Transverse colon (tissue), 4 donors: Measurements from ENCODE around the gene ATG9B. TPM values are rescaled to one million over a fixed set of nuclear protein-coding genes. Genes with fewer than 3 reads are reported as not detected.

Source experiments
- DNase-seq: peaks from one replicate; pipeline ENCODE4 v3.0.0-alpha.2; 2019
- H3K27ac ChIP-seq, 4 donors: fragments of 200-600 bp; sonication (generic); 2 replicates each; pipeline ENCODE4 v1.5.1; 2016 to 2018; ENCODE audit warnings: inconsistent platforms in 4 of 4
- H3K27me3 ChIP-seq: fragments of 200-600 bp; sonication (generic); 2 replicates; pipeline ENCODE4 v1.5.1; 2017; ENCODE audit warnings: inconsistent platforms
- H3K36me3 ChIP-seq, 4 donors: fragments of 200-600 bp; sonication (generic); 2 replicates each; pipeline ENCODE4 v1.5.1; 2017 to 2019; ENCODE audit warnings: inconsistent platforms in 4 of 4
- H3K4me1 ChIP-seq, 4 donors: fragments of 200-600 bp; sonication (generic); 2 replicates each; pipeline ENCODE4 v1.5.1; 2017 to 2020; ENCODE audit warnings: inconsistent platforms in 4 of 4
- H3K4me3 ChIP-seq, 4 donors: fragments of 200-600 bp; sonication (generic); 1 replicate in 1 of 4; 2 replicates in 3 of 4; pipeline versions ENCODE4 v1.5.1 to v1.6.1; 2017 to 2019; ENCODE audit warnings: inconsistent platforms in 4 of 4
- H3K9me3 ChIP-seq, 2 donors: fragments of 200-600 bp; sonication (generic); 2 replicates each; pipeline ENCODE4 v1.5.1; 2017 to 2019; ENCODE audit warnings: inconsistent platforms in 2 of 2
- EP300 ChIP-seq: sonication (generic); formaldehyde crosslinking; IDR thresholded peaks from one replicate; pipeline ENCODE4 v1.6.1; 2017; ENCODE audit warnings: antibody characterized with exemption, low read depth
- POLR2A ChIP-seq: fragments of 450-650 bp; IDR thresholded peaks from one replicate; pipeline ENCODE4 v1.6.1; 2016; ENCODE audit warnings: antibody characterized with exemption, mild to moderate bottlenecking, moderate library complexity
- POLR2AphosphoS5 ChIP-seq, 3 donors: sonication (generic); formaldehyde crosslinking; IDR thresholded peaks; one replicate each; pipeline ENCODE4 v1.6.1; 2016; ENCODE audit warnings: antibody characterized with exemption in 3 of 3
- WGBS, 2 donors: methylation state at CpG; one replicate each; pipeline ENCODE4 v1.1.5; 2018; ENCODE audit warnings: low coverage in 1 of 2; 5-methylcytosine and 5-hydroxymethylcytosine counted together
- in situ Hi-C, 4 donors: fragments of 200-750 bp; cut with MboI; loops; one replicate each; pipeline versions ENCODE4 v1.15.0 to v1.15.1; 2017; ENCODE audit warnings: low sequenced_read_pairs in 3 of 4, low pct_ligation_motif_present in 1 of 4, low pct_unique_long_range_greater_than_20kb in 1 of 4
- intact Hi-C: fragments of 100-400 bp; cut with DNase I; formaldehyde crosslinking; loops from one replicate; pipeline ENCODE4 v1.15.1; 2023; ENCODE audit warnings: low total_unique reads
- total RNA-seq, 4 donors: library from RNA; depleted of rRNA; stranded (reverse); fragments of >200 nt; gene quantifications; one replicate each; pipeline ENCODE4 v1.1.0, GENCODE V29; 2016
- TF ChIP-seq, protein P1 (sequence below), 5 experiments: fragments of 200-600 bp in 3 of 5; fragments of 450-650 bp in 2 of 5; sonication (generic) in 3 of 5; IDR thresholded peaks; 1 replicate in 2 of 5; 2 replicates in 3 of 5; pipeline ENCODE4 v1.5.1; 2016 to 2017; ENCODE audit warnings: antibody characterized with exemption in 5 of 5, inconsistent platforms in 3 of 5, mild to moderate bottlenecking in 2 of 5, moderate library complexity in 1 of 5

The ATG9B gene
- total RNA-seq, 4 donors from 2014 or later, result 1.1 TPM; not detected in 3

DNA sequence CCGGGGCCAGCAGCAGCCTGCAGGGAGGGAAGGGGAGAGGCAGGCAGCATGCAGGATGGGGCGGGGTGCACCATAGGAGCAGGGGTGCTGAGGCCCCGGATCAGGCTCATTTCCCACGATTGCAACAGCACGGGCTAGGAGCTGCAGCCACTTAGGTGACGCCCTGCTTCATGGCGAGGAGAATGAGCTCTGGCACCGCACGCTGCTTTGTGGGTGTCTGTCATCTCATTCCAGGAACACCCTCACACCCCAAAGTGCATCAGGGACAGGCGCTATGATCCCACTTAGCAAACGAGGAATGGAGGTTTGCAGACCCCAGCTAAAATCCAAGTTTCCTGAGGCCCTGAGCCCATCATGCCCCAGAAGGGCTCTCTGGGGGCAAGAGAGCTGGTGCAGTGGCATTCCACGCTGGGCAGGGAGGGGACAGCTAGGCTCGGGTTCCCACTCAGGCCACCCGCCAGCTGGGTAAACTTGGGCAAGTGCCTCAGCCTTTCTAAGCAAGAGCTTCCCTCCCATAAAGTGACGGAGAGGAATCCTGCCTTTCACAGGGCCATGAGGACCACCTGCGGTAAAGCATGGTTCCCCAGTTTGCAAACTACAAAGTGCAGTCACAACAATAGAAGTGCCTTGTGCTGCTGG lies 55.4 kb downstream of the ATG9B start:
- Histone ChIP-seq H3K4me3 (no peak overlapping the region), H3K9me3 (no peaks in the 10 kb centered on the region), H3K27ac (peak overlapping the region in 3 of 4 donors; percentile 30 to 94 (median 82)), H3K36me3 (no peaks in the 10 kb centered on the region), H3K4me1 (peaks cover 24 to 72% (median 35%) of the 10 kb centered on the region in 4 donors), H3K27me3 (no peaks in the 10 kb centered on the region)
- no peak for TF ChIP-seq POLR2A
- TF ChIP-seq EP300, result no peak
- TF ChIP-seq, protein P1, sequence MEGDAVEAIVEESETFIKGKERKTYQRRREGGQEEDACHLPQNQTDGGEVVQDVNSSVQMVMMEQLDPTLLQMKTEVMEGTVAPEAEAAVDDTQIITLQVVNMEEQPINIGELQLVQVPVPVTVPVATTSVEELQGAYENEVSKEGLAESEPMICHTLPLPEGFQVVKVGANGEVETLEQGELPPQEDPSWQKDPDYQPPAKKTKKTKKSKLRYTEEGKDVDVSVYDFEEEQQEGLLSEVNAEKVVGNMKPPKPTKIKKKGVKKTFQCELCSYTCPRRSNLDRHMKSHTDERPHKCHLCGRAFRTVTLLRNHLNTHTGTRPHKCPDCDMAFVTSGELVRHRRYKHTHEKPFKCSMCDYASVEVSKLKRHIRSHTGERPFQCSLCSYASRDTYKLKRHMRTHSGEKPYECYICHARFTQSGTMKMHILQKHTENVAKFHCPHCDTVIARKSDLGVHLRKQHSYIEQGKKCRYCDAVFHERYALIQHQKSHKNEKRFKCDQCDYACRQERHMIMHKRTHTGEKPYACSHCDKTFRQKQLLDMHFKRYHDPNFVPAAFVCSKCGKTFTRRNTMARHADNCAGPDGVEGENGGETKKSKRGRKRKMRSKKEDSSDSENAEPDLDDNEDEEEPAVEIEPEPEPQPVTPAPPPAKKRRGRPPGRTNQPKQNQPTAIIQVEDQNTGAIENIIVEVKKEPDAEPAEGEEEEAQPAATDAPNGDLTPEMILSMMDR (IDR thresholded peaks at IDR 0.05), result no peak
- no peak for TF ChIP-seq POLR2AphosphoS5 (IDR thresholded peaks at IDR 0.05)
- 61 to 71% methylated on average over 2 to 15 of the region's 16 CpGs for WGBS, 2 donors
- in situ Hi-C loops (no loop called here), intact Hi-C loops (no loop called here)
- no peak for DNase-seq

DNA sequence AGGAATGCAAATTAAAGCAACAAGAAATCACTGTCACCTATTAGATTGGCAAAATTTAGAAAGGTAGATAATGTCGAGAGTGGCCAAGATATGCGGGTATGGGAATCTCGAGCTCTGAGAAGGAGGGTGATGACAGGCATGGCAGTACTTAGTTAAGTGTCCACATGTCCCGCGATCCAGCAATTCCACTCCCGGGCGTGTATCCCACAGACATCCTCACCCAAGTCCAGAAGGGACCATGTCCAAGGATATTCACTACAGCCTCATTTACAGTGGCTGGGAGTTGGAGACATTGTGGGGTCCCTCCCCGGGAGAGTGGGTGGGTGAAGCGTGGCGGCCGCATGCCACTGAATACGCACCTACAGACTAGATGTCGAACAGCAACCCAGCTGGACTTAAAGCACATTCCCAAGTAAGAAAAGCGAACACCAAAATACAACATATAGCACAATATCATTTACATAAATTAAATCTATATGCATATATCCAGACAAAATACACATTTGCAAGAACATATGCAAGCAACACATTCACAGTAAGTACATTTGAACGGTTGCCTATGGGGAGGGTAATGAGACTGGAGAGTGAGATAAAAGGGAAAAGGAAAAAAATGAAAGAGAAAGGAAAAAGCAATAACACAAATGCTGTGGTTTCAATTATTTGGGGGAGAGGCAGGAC lies 56.1 kb downstream of the ATG9B start:
- Histone ChIP-seq H3K4me3 (no peak overlapping the region), H3K4me1 (peaks cover 22 to 72% (median 34%) of the 10 kb centered on the region in 4 donors), H3K27ac (peak overlapping the region in 3 of 4 donors; percentile 38 to 94 (median 82)), H3K9me3 (no peaks in the 10 kb centered on the region), H3K27me3 (no peaks in the 10 kb centered on the region), H3K36me3 (no peaks in the 10 kb centered on the region)
- WGBS, 2 donors, result 75 to 85% methylated on average over 2 to 15 of the region's 15 CpGs
- in situ Hi-C loops (no loop called here), intact Hi-C loops (no loop called here)
- TF ChIP-seq, protein P1 (IDR thresholded peaks at IDR 0.05), result no peak
- TF ChIP-seq POLR2A (no peak), EP300 (no peak), POLR2AphosphoS5 (IDR thresholded peaks at IDR 0.05) (no peak)
- DNase-seq, result no peak

DNA sequence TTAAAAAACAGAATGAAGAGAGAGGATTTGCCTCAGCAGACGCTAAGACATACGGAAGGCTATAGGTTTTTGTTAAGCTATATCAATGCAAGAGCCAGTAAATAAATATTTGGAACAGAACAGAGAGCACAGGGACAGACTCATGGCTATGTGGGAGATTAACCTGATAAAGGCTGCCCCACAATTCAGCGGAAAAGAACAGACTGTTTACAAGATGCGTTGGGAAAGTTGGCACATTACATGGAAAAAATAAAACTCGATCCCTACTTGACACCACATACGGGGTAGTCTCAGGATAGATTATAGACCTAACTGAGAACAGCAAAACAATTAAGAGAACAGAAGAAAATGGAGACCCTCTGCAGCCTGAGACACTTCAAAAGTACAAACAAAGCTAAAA lies 56.9 kb downstream of the ATG9B start:
- in situ Hi-C loops, result no loop called here
- TF ChIP-seq POLR2A, result no peak
- 63 to 70% methylated on average over 5 to 6 of the region's 6 CpGs for WGBS, 2 donors
- no peak overlapping the region for H3K4me3 ChIP-seq
- H3K4me1 ChIP-seq, result peaks cover 22 to 74% (median 37%) of the 10 kb centered on the region in 4 donors
- no peak for DNase-seq
- H3K27me3 ChIP-seq, result no peaks in the 10 kb centered on the region
- H3K36me3 ChIP-seq, result no peaks in the 10 kb centered on the region
- peak overlapping the region in 3 of 4 donors; percentile 38 to 94 (median 82) for H3K27ac ChIP-seq
- no peaks in the 10 kb centered on the region for H3K9me3 ChIP-seq
- intact Hi-C loops, result no loop called here

DNA sequence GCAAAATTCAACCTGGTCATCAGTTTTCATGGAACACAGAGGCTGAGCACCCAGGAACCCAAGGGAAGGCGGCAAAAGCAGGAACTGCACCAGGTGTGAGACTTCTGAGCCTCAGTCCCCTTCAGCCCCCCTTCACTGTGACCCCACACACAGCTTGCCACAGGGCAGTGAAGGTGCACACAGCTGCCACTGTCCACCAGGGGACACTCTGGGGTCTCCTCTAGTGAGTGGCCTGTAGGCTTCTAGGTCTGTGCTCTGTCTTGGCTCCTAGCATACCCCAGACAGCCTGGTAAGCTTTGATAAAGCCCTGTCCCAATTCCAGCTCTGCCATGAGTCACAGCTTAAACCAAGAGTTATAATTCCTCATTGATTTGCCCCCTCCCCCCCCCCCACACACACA lies 58.3 kb downstream of the ATG9B start:
- H3K4me3 ChIP-seq, result no peak overlapping the region
- TF ChIP-seq POLR2AphosphoS5 (IDR thresholded peaks at IDR 0.05) (no peak), EP300 (no peak)
- TF ChIP-seq, protein P1 (IDR thresholded peaks at IDR 0.05), result peak in 2 of 5 experiments; percentile 16 to 22
- peak overlapping the region; percentile 54 to 94 (median 76) for H3K27ac ChIP-seq
- 80% methylated on average over 1 of the region's 1 CpG; no CpG with 5 or more reads in 1 of the 2 donors for WGBS, 2 donors
- H3K36me3 ChIP-seq, result no peaks in the 10 kb centered on the region
- in situ Hi-C loops (no loop called here), intact Hi-C loops (no loop called here)
- no peaks in the 10 kb centered on the region for H3K9me3 ChIP-seq
- H3K4me1 ChIP-seq, result peaks cover 17 to 71% (median 35%) of the 10 kb centered on the region in 4 donors
- H3K27me3 ChIP-seq, result no peaks in the 10 kb centered on the region
- DNase-seq, result no peak
